Chondrocyte (in vitro differentiated cells): Measurements from ENCODE around the gene TBC1D17. TPM values are rescaled to one million over a fixed set of nuclear protein-coding genes. Genes with fewer than 3 reads are reported as not detected.

Experiments used
- DNase-seq: peaks from one replicate; pipeline ENCODE4 v3.0.0; 2021; ENCODE audit warnings: mixed read lengths, low spot score
- H3K27ac Mint-ChIP-seq: one replicate; pipeline ENCODE4 v1.8.0; 2021; ENCODE audit warnings: mild to moderate bottlenecking, moderate library complexity, mixed read lengths; ENCODE audit not compliant: unreplicated experiment
- H3K27me3 Mint-ChIP-seq: 2 replicates; pipeline ENCODE4 v1.8.0; 2021; ENCODE audit warnings: low read depth, mixed read lengths
- H3K36me3 Mint-ChIP-seq: 2 replicates; pipeline ENCODE4 v1.8.0; 2021; ENCODE audit warnings: low read depth, mixed read lengths
- H3K4me1 Mint-ChIP-seq: 2 replicates; pipeline ENCODE4 v1.8.0; 2021; ENCODE audit warnings: low read depth, mild to moderate bottlenecking, mixed read lengths
- H3K4me3 Mint-ChIP-seq: one replicate; pipeline ENCODE4 v1.8.0; 2021; ENCODE audit warnings: mild to moderate bottlenecking, moderate library complexity, mixed read lengths; ENCODE audit not compliant: unreplicated experiment
- H3K9me3 Mint-ChIP-seq: 2 replicates; pipeline ENCODE4 v1.8.0; 2021; ENCODE audit warnings: low read depth, mixed read lengths
- microRNA-seq: library from miRNA; unstranded; fragments of <30 nt; microRNA quantifications from one replicate; pipeline ENCODE4 v1.2.0, GENCODE V29; 2020; ENCODE audit warnings: borderline number of aligned reads
- total RNA-seq: library from RNA; stranded (reverse); gene quantifications from 3 replicates; pipeline ENCODE4 v1.2.1, GENCODE V29; 2021
- TF ChIP-seq, protein P1 (sequence below): fragments of 200-600 bp; sonication (generic); IDR thresholded peaks from 2 replicates; pipeline ENCODE4 v1.5.0; 2021; ENCODE audit warnings: antibody characterized with exemption, mild to moderate bottlenecking, moderate library complexity

TBC1D17 gene
- total RNA-seq, 1 donor from 2014 or later: 44.8 TPM

DNA sequence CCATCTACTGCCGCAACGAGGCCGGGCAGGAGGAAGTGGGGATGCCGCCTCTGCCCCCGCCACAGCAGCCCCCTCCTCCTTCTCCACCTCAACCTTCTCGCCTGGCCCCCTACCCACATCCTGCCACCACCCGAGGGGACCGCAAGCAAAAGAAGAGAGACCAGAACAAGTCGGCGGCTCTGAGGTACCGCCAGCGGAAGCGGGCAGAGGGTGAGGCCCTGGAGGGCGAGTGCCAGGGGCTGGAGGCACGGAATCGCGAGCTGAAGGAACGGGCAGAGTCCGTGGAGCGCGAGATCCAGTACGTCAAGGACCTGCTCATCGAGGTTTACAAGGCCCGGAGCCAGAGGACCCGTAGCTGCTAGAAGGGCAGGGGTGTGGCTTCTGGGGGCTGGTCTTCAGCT, 55.2 kb downstream of the TBC1D17 start:
- Mint-ChIP-seq H3K9me3 (no peaks in the 10 kb centered on the region), H3K4me1 (peaks cover 29% of the 10 kb centered on the region), H3K27ac (no peak overlapping the region)

DNA sequence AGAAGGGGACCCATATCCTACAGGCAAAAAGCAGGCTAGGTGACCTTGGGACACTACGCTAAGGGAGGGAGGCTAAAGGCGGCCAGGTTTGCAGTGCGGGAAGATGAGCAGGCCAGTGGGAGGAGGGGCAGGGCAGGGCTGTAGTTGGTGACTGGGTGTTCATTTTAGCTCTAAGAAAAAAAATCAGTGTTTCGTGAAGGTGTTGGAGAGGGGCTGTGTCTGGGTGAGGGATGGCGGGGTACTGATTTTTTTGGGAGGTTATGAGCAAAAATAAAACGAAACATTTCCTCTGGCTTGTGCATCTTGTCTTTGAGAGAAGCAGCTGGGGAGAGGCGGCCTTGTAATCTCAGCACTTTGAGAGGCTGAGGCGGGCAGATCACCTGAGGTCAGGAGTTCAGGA, 56.1 kb downstream of the TBC1D17 start:
- Mint-ChIP-seq H3K9me3 (no peaks in the 10 kb centered on the region), H3K27ac (no peak overlapping the region), H3K27me3 (no peaks in the 10 kb centered on the region), H3K4me3 (no peak overlapping the region), H3K36me3 (peaks cover 12% of the 10 kb centered on the region), H3K4me1 (peaks cover 23% of the 10 kb centered on the region)
- no peak for DNase-seq
- TF ChIP-seq, protein P1, sequence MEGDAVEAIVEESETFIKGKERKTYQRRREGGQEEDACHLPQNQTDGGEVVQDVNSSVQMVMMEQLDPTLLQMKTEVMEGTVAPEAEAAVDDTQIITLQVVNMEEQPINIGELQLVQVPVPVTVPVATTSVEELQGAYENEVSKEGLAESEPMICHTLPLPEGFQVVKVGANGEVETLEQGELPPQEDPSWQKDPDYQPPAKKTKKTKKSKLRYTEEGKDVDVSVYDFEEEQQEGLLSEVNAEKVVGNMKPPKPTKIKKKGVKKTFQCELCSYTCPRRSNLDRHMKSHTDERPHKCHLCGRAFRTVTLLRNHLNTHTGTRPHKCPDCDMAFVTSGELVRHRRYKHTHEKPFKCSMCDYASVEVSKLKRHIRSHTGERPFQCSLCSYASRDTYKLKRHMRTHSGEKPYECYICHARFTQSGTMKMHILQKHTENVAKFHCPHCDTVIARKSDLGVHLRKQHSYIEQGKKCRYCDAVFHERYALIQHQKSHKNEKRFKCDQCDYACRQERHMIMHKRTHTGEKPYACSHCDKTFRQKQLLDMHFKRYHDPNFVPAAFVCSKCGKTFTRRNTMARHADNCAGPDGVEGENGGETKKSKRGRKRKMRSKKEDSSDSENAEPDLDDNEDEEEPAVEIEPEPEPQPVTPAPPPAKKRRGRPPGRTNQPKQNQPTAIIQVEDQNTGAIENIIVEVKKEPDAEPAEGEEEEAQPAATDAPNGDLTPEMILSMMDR: no peak

More for the DNA sequence above, 55.2 kb downstream of the TBC1D17 start:
- Mint-ChIP-seq H3K4me3 (no peak overlapping the region), H3K36me3 (peaks cover 12% of the 10 kb centered on the region), H3K27me3 (no peaks in the 10 kb centered on the region)
- peak; percentile 84 for DNase-seq
- TF ChIP-seq, protein P1: no peak

DNA sequence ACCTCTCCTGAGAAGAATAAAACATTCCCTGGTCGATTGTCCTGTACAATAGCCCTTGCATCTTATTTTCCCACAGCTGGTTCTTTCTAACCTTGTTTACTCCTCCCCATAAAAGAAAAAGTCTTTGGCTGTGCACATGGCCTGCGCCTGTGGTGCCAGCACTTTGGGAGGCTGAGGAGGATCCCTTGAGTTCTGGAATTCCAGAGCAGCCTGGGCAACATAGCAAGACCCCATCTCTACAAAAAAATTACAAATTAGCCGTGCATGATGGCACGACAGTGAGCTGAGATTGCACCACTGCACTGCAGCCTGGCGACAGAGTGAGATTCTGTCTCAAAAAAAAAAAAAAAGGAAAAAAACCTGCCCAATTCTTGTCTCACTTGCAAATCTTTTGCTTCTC, 59.0 kb downstream of the TBC1D17 start:
- TF ChIP-seq, protein P1: no peak
- peaks cover 8% of the 10 kb centered on the region for H3K27me3 Mint-ChIP-seq
- no peaks in the 10 kb centered on the region for H3K9me3 Mint-ChIP-seq
- peak; percentile 7 for DNase-seq
- H3K4me1 Mint-ChIP-seq: peaks cover 12% of the 10 kb centered on the region
- peaks cover 8% of the 10 kb centered on the region for H3K36me3 Mint-ChIP-seq
- no peak overlapping the region for H3K4me3 Mint-ChIP-seq
- H3K27ac Mint-ChIP-seq: no peak overlapping the region

DNA sequence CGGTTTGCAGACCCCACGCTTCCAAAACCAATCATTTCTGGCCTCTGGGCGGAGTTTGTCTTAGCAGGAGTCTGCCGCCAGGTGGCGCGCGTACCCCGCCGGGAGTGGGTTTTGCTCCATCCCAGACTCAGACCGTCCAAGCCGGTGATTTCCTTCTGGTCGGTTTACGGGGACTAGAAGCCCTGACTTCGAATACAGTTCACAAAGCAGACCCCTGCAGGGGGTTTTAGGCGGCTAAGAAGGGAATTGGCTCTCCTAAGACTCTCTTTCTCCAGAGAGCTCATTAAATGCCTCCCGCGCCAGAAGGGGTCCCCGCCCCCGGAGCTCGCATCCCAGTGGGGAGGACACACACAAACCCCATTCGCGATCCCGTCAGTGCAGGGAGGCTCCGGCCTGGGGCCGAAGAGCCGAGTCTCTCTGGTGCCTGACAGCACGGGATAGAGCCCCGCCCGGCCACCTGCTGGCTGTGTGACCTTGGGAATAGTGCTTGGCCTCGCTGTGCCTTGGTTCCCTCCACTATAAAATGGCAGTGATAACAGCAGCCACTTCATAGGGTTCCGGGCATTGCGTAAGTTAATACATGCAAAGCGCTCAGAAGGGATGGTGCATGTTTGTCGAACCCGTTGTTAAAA, 60.4 kb downstream of the TBC1D17 start:
- H3K4me1 Mint-ChIP-seq: peaks cover 7% of the 10 kb centered on the region
- H3K36me3 Mint-ChIP-seq: peaks cover 3% of the 10 kb centered on the region
- TF ChIP-seq, protein P1: peak; percentile 97
- H3K27ac Mint-ChIP-seq: no peak overlapping the region
- H3K9me3 Mint-ChIP-seq: no peaks in the 10 kb centered on the region
- H3K27me3 Mint-ChIP-seq: peaks cover 16% of the 10 kb centered on the region
- H3K4me3 Mint-ChIP-seq: peak overlapping the region; percentile 38
- DNase-seq: peak; percentile 82

Small RNA genes lying within 50 kb of the gene (microRNA-seq; reads per million reads assigned to microRNA genes)
- gene MIR4749 (8.3 reads per million, percentile 18 among the genes with 10 or more reads in this experiment), gene MIR4750 (2.2 reads per million), gene MIR6800 (not detected)

Other genes starting within 250 kb of the TBC1D17 start
- 61.7 to 113 TPM (median 104 TPM) in 3 replicates for gene RRAS, start 237.6 kb upstream of the TBC1D17 start, total RNA-seq
- 76.3 to 79.0 TPM (median 77.3 TPM) in 3 replicates for gene SCAF1, start 235.5 kb upstream of the TBC1D17 start, total RNA-seq
- 45.8 to 75.3 TPM (median 53.0 TPM) in 3 replicates for gene IRF3, start 211.8 kb upstream of the TBC1D17 start, total RNA-seq
- gene BCL2L12, start 211.8 kb upstream of the TBC1D17 start, total RNA-seq: 18.3 to 26.6 TPM (median 21.4 TPM) in 3 replicates
- gene PRMT1, start 200.4 kb upstream of the TBC1D17 start, total RNA-seq: 97.7 to 105 TPM (median 98.0 TPM) in 3 replicates
- 0.49 to 1.4 TPM (median 0.52 TPM) in 3 replicates for gene ADM5, start 188.1 kb upstream of the TBC1D17 start, total RNA-seq
- 26.3 to 30.7 TPM (median 27.3 TPM) in 3 replicates for gene CPT1C, start 186.6 kb upstream of the TBC1D17 start, total RNA-seq
- gene TSKS, start 114.4 kb upstream of the TBC1D17 start, total RNA-seq: not detected in 3 replicates
- 144 to 149 TPM (median 146 TPM) in 3 replicates for gene AP2A1, start 110.7 kb upstream of the TBC1D17 start, total RNA-seq
- 10.2 to 19.8 TPM (median 10.8 TPM) in 3 replicates for gene FUZ, start 64.4 kb upstream of the TBC1D17 start, total RNA-seq
- 40.0 to 44.6 TPM (median 40.1 TPM) in 3 replicates for gene MED25, start 59.4 kb upstream of the TBC1D17 start, total RNA-seq
- 168 to 229 TPM (median 170 TPM) in 3 replicates for gene PTOV1, start 26.5 kb upstream of the TBC1D17 start, total RNA-seq
- gene PNKP, start 10.1 kb upstream of the TBC1D17 start, total RNA-seq: 51.4 to 97.0 TPM (median 52.4 TPM) in 3 replicates
- gene AKT1S1, start 347 bp upstream of the TBC1D17 start, total RNA-seq: 52.0 to 70.5 TPM (median 55.8 TPM) in 3 replicates
- 0.17 TPM in 1 of 3 replicates, not detected in the others for gene IL4I1, start 19.2 kb downstream of the TBC1D17 start, total RNA-seq
- 16.7 to 53.4 TPM (median 53.3 TPM) in 3 replicates for gene ATF5, start 51.5 kb downstream of the TBC1D17 start, total RNA-seq
- gene NUP62, start 51.8 kb downstream of the TBC1D17 start, total RNA-seq: 41.0 to 50.5 TPM (median 44.7 TPM) in 3 replicates
- not detected in 3 replicates for gene SIGLEC11, start 83.5 kb downstream of the TBC1D17 start, total RNA-seq
- gene VRK3, start 147.7 kb downstream of the TBC1D17 start, total RNA-seq: 21.0 to 21.9 TPM (median 21.1 TPM) in 3 replicates
- gene ZNF473, start 148.3 kb downstream of the TBC1D17 start, total RNA-seq: 7.0 to 7.3 TPM (median 7.0 TPM) in 3 replicates